DND-41 (cell line): ENCODE measurements around the gene TMEM243.

Source experiments
- ATAC-seq: fragments of 200-7000 bp; cut with Tn5 transposase; 3 replicates; pipeline ENCODE4 v1.9.1; 2021; ENCODE audit warnings: low read depth; ENCODE audit not compliant: insufficient read depth
- DNase-seq: peaks from one replicate; pipeline ENCODE4 v3.0.0-alpha.2; 2020
- H2AFZ ChIP-seq: 2 replicates; pipeline ENCODE4 v1.6.0; 2012; ENCODE audit warnings: low read depth, low read length
- H3K27ac ChIP-seq: 2 replicates; pipeline ENCODE4 v1.5.1; 2012; ENCODE audit warnings: low read length, inconsistent platforms
- H3K27me3 ChIP-seq: fragments of 200-600 bp; sonication (generic); 2 replicates; pipeline ENCODE4 v1.6.0; 2012; ENCODE audit warnings: low read length, mild to moderate bottlenecking, inconsistent platforms; ENCODE audit not compliant: insufficient read depth, poor library complexity
- H3K36me3 ChIP-seq: 2 replicates; pipeline ENCODE4 v1.5.1; 2012; ENCODE audit warnings: low read length, inconsistent platforms; ENCODE audit not compliant: insufficient read depth
- H3K4me1 ChIP-seq: 2 replicates; pipeline ENCODE4 v1.5.1; 2012; ENCODE audit warnings: mild to moderate bottlenecking, low read length; ENCODE audit not compliant: insufficient read depth
- H3K4me2 ChIP-seq: 2 replicates; pipeline ENCODE4 v1.6.0; 2012; ENCODE audit warnings: mild to moderate bottlenecking, moderate library complexity, low read length, inconsistent platforms; ENCODE audit not compliant: insufficient read depth
- H3K4me3 ChIP-seq, 2 experiments: fragments of 200-600 bp in 1 of 2; shearing (Covaris generic) in 1 of 2; 2 replicates each; pipeline ENCODE4 v1.5.1; 2012 to 2016; ENCODE audit warnings: inconsistent platforms in 2 of 2, low read length in 2 of 2, mild to moderate bottlenecking in 2 of 2, low read depth in 1 of 2, moderate library complexity in 1 of 2
- H3K79me2 ChIP-seq: 2 replicates; pipeline ENCODE4 v1.6.0; 2012; ENCODE audit warnings: low read length, inconsistent platforms; ENCODE audit not compliant: insufficient read depth
- H3K9ac ChIP-seq: 2 replicates; pipeline ENCODE4 v1.6.0; 2012; ENCODE audit warnings: low read depth, mild to moderate bottlenecking, inconsistent platforms, low read length, moderate library complexity
- H3K9me3 ChIP-seq: 2 replicates; pipeline ENCODE4 v1.5.1; 2012; ENCODE audit warnings: low read length, moderate library complexity, mild to moderate bottlenecking, inconsistent platforms; ENCODE audit not compliant: insufficient read depth, severe bottlenecking
- H4K20me1 ChIP-seq: 2 replicates; pipeline ENCODE4 v1.6.0; 2012; ENCODE audit warnings: low read length; ENCODE audit not compliant: insufficient read depth
- CTCF ChIP-seq: IDR thresholded peaks from 2 replicates; pipeline ENCODE4 v1.5.1; 2012; ENCODE audit warnings: borderline replicate concordance, low read length, moderate library complexity, mild to moderate bottlenecking; ENCODE audit not compliant: poor library complexity, severe bottlenecking; ENCODE audit errors: extremely low read depth
- EZH2 ChIP-seq: IDR thresholded peaks from 3 replicates; pipeline ENCODE4 v1.6.1; 2012; ENCODE audit warnings: borderline replicate concordance, low read depth, mild to moderate bottlenecking, moderate library complexity, low read length, inconsistent platforms; ENCODE audit not compliant: severe bottlenecking

TMEM243 gene

GRCh38 chr7:87173471-87173870 lies 46.1 kb downstream of the TMEM243 start:
- Histone ChIP-seq H3K79me2 (peaks cover 59% of the 10 kb centered on the region), H3K36me3 (peaks cover 100% of the 10 kb centered on the region), H3K4me3 (no peak overlapping the region), H3K27ac (no peak overlapping the region), H3K4me1 (no peaks in the 10 kb centered on the region), H3K4me2 (no peak overlapping the region), H2AFZ (no peak overlapping the region), H4K20me1 (peaks cover 3% of the 10 kb centered on the region), H3K27me3 (no peaks in the 10 kb centered on the region), H3K9ac (no peak overlapping the region), H3K9me3 (no peaks in the 10 kb centered on the region)
- no peak for ATAC-seq
- no peak for DNase-seq
- TF ChIP-seq EZH2: no peak
- no peak for TF ChIP-seq CTCF

GRCh38 chr7:87171282-87171934 lies 48.1 kb downstream of the TMEM243 start:
- DNase-seq (no peak), ATAC-seq (no peak)
- Histone ChIP-seq H2AFZ (no peak overlapping the region), H3K79me2 (peaks cover 61% of the 10 kb centered on the region), H3K27me3 (no peaks in the 10 kb centered on the region), H3K9me3 (no peaks in the 10 kb centered on the region), H3K4me2 (no peak overlapping the region), H3K4me3 (no peak overlapping the region), H3K4me1 (no peaks in the 10 kb centered on the region), H4K20me1 (peaks cover 4% of the 10 kb centered on the region), H3K36me3 (peaks cover 100% of the 10 kb centered on the region), H3K27ac (no peak overlapping the region), H3K9ac (no peak overlapping the region)
- TF ChIP-seq EZH2 (no peak), CTCF (no peak)

DNA sequence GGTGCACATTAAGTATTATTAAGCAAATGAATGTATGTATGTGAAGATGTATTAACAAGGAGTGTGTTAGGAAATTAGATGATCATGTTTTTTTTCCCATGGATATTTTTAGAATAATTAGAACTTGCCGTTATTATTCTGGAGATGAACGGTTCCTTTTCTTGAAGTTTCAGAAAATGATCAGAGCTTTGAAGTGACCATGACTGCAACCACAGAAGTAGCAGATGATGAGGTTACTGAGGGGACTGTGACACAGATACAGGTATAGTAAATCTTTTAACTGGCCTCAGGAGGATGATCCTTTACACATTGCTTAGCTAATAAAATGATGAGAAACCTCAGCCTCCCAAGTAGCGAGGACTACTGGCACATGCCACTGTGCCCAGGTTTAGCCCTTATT lies 48.7 kb downstream of the TMEM243 start:
- no peaks in the 10 kb centered on the region for H3K27me3 ChIP-seq
- peaks cover 4% of the 10 kb centered on the region; the same call in 1 of the 2 replicates for H4K20me1 ChIP-seq
- no peak overlapping the region for H3K4me2 ChIP-seq
- H3K9me3 ChIP-seq: no peaks in the 10 kb centered on the region
- H3K4me1 ChIP-seq: no peaks in the 10 kb centered on the region
- no peak overlapping the region for H3K9ac ChIP-seq
- H3K4me3 ChIP-seq: no peak overlapping the region
- TF ChIP-seq EZH2 (no peak), CTCF (no peak)
- no peak for ATAC-seq
- H3K79me2 ChIP-seq: peaks cover 60% of the 10 kb centered on the region
- H3K27ac ChIP-seq: no peak overlapping the region
- no peak overlapping the region for H2AFZ ChIP-seq
- peaks cover 100% of the 10 kb centered on the region for H3K36me3 ChIP-seq
- no peak for DNase-seq
